GM03348 (cell line): ENCODE results near the gene CD109.

ENCODE experiments used
- DNase-seq: peaks from one replicate; pipeline ENCODE4 v3.0.0; 2012; ENCODE audit warnings: low spot score

The CD109 gene

DNA sequence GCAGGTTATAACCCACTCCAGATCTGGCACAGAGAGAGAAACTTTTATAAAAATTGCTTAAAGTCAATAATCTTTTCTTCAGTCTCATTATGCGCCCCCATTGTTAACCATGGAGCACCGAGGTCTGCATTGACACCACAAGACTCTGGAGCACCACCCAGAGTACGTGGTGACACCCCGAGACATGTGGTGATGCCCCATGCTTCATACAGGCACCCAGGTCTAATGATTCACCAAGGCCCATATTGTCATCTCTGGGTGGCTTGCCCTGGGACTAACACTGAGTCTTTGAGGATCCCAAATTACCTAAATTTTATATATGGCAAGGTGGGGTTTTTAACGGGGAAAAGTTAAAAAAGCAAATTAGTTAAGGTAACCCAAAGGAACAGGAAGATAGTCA lies 31.1 kb downstream of the CD109 start:
- no peak for DNase-seq

DNA sequence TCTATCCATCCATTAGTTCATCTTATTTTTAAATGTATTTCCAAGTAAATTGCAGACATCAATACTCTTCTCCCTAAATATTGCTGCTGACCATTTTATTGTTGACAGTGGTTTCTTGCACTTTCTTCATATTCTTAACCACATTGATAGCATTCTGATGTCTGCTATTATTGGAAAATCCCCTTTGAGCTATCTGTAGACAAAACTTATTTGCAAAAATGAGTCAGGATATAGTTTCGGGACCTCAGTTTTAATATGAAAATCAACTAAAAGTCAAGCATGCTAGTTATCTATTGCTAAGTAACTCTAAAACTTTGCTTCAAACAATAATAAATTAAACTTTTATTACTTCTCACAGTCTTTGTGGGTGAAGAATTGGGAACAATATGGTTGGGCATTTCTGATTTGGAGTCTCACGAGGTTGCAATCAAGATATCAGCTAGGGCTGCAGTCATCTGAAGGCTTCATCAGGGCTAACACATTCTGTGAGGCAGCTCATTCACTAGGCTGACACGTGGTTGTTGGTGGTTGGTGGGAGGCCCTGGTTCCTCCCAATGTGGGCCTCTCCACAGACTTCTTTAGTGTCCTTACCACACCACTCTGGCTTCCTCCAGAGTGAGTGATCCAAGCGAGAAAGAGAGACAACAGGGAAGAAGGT lies 32.7 kb downstream of the CD109 start:
- DNase-seq = no peak

DNA sequence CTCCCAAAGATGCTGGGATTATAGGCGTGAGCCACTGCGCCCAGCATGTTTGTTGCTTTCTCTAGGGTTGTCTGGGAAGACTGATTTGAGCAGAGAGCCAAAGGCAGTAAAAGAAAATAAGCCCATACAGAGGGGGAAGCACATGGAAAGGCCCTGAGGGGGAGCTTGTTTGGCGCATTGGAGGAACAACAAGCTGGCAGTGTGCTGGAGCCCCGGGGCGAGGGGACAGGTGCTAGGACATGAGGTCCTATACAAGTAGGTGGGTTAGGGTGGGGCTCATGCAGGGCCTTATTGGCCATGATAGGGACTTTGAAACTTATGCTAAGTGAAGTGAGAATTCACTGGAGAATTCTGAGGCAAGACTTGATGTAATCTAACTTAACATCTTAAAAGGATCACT lies 35.3 kb downstream of the CD109 start:
- no peak for DNase-seq

DNA sequence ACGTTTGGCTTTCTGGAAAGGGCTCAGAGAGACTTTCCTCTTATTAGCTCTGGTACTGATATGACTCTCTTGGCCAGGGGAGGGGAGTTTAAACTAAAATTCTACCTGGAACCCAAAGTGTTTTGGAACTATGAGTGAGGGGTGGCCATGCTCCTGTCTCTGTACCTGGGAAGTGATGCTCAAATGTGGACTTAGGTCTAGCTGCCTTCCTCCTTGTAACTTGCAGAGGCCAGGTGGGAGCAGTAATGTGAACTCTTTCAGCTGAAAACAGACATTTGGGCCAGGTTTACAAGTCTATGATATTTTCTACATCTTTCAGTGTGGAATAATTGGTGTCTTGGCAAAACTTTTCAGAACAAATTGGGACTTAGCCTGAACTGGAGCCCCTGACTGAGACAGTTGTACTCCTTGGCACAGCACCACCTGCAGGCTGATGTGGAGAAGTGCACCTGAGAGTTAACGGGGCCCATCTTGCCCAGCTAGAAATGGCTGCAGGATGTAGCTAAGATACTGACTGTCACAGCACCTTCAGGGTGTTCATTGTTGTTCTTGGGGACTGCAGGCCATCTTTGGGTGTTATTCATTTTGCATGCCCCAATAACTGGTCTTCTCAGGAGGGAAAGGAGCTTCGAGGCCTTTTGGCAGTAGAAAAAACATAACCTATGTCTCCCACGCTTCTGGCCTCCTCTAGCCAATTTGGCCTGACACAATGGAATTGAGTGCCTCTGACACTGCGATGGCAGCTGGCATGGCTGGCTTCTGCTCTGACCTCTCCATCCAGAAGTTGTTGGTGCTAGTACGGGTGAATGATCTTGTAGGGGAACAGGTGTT lies 37.1 kb downstream of the CD109 start:
- DNase-seq = peak; percentile 84

DNA sequence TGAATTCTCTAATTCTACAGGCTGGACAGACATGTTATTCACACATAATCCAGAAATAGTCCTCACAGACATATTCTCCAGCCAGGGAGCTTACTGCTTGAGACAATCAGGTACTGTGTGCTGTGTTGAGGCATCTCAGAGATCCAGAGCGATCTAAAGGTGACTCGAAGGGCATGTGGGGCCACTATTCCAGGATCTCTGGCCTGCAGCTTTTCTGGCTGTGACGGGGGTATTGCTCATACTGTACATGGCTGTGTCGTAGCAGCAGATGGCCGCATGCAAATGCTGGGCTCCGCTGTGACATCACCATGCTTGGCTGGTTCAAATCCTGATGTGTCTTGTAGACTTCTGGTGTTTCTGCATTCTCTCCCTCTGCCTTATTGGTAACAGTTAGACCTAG lies 37.8 kb downstream of the CD109 start:
- no peak for DNase-seq

DNA sequence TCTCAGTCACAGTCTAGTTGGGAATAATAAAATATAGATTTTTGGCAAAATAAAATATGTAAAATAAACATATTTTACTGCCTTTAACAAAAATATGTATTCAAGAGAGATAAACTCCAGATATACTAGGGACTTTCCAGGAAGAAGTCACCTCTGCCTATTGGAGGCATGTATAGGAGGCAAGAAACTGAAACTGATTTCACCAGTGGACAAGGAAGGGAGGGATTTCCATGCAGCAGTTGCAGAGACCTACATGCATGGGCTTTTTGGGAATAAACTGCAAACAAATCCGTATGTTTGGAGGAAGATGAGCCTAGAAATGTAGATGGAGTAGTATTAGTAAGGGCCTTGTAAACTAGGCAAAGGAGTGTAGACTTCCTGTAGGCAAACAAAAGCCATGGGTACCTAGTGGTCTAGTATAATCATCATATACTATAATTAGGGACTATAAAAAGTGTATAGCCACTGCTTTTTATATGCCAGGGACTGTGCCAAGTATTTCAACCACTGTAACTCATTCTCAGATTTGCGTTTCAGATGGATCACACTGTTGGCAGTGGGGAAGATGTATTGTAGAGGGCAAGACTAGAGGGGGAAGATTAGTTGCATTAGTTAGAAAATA lies 38.9 kb downstream of the CD109 start:
- no peak for DNase-seq

DNA sequence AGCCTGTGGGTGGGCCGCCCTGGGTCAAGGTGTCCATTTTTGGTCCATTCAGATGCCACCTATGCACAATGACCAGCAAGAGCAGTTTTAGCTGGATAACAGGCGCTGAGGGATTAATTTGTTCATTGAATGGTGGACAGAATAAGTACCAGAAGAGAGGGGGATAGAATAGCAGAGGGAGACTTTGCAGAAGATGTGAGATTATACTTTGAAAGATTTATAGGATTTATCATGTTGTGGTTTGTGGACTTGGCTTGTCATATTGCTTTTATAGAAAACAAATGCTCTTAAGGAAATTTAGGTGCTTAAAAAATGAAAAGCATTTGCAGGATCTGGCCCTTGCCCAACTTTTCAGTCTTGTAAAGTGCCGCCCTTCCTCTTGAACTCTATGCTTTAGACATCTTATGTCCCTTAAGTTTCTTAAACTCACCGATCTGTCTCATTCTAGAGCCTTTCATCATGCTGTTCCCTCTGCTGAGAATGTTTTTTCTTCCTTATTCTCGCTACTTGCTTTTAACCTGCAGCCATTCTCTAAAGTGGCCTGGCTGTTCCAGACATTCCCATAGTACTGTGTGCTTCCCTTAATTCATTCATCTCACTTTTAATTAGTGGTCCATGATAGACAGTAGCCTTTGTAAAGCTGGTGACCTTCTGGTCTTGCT lies 42.5 kb downstream of the CD109 start:
- DNase-seq = no peak

DNA sequence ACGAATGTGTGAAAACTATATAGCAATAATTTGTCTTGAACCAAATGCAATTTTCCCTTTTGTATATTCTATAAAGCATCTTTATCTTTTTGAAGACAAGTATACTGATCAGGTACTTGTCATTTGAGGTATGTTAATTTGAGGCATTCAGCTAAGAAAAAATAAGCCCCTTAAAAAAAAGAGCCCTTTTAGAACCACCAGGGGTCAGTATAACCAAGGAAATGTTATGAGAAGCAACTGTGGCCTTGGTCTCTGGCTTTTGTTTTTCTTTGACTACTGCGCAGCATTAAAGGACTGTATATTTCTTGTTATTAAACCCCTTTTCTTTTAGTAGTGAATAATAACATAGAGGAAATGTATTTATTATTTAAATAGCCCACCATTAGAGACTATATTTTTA lies 43.1 kb downstream of the CD109 start:
- peak; percentile 65 for DNase-seq

DNA sequence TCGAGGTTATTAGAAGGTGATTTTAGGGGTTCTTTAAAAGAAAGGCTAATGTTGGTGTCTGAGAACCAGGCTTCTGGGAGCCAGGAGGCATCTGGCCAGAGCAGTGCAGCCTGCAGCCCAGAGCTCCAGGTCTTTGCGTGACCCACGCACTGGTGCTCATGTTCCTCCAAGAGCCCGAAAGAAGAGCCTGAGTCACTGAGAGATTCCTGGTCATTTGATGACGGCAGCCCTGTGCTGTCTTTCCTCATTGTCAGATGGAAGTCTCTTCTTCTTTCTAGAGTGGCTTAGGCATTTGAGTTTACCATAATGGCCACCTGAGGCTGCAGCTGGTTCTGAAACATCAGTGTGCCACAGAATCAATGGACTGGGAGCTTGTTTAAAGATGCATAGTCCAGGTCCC lies 46.4 kb downstream of the CD109 start:
- no peak for DNase-seq

DNA sequence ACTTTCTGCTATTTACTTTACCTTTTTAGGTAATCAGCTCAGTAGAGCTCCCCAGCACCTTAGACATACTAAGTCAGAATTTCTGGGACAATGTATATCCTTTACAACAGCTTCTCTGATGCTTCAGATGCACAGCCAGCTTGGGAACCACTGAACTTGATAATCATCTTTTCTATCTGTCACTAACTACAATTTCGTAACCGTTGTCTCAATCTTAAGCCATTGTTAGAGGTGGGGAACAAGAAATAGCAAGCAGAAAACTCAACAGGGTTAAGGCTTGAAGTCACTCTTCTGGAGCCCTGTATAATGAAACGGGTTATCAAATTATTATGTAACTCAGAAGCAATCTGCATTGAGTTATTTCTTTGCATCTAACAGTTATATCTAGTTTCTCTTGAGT lies 47.1 kb downstream of the CD109 start:
- no peak for DNase-seq

DNA sequence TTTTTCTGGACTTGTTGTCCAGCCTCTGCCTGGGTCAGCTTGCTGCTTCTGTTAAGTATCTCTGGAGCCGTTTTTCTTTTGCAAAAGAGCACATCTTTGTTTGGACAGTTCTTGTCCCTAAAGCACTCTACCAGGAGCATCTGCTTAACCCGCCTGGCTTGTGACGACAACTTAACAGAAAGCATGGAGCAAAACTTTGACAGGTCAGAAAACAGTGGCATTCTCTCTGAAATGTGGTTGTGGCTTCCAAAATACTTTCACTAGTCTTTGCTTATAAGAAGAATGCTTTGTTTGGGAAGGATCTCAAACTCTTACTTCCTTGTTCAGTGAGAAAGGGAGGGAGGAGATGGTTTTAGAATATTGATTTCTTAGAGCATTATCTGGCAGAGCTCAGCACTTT lies 47.6 kb downstream of the CD109 start:
- no peak for DNase-seq

DNA sequence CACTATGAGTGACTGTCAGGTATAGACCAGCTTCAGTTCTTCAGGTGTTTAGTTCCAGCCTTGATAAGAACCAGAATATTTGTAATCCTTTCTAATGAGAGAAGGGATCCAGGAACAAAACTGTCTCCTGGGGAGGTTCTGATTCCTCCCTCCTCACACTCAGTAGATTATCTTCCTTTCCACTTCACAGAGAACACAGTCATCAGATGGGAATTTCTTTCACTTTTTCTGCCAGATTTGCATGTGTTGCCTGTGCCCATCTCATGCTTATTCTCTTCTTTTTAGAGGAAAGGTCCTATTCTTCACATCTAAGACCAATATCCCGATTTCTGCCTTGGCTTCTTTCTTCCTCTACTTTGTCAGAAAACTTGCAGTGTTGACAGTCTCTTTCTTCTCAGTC lies 50.8 kb downstream of the CD109 start:
- peak; percentile 53 for DNase-seq

DNA sequence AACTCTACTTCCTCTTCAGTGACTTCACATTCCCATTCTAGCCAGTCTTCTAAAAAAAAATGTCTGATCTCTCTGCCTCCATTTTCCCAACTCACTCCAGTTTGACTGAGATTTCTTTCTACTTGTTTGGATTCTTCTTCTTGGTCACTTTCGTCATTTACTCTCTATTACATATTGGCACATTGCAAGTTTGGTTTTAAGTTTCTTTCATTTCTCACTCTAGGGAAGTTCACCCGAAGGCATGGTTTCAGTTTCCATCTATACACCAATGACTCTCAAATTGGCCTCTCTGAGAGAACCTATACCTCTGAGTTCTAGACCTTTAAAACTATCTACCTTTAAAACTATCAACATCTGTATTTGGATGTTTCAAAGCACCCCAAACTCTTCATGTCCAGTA lies 51.3 kb downstream of the CD109 start:
- no peak for DNase-seq

DNA sequence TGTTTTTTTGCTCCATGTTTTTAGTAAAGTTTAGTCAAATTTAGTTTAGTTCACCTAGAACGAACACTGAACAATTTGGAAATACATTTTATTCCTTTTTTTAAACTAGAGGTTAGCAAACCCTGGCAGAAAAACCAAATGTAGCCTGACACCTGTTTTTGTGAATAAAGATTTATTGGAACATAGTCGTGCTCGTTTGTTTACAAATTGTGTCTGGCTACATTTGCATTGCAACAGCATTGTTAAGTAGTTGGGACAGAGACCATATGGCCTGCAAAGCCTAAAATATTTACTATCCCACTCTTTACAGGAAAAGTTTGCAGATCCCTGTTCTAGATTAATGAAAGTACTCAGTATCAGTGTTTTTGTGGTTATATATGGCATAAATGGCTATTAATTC lies 56.9 kb downstream of the CD109 start:
- no peak for DNase-seq

DNA sequence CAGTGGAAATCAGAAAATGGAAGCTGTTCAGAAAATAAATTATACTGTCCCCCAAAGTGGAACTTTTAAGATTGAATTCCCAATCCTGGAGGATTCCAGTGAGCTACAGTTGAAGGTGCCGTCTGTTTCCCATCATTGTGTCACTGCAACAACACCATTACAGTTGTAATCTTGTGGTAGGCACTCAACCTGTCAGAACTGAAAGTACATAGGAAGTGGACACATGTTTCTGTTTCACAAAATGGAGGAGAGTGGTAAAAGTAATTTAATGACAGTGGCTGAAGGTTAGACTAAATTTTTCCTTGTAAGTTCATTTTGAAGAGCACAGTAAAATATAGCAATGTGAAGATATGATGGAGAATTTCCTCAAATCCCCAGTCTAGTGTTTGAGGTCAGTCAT lies 70.0 kb downstream of the CD109 start:
- no peak for DNase-seq

DNA sequence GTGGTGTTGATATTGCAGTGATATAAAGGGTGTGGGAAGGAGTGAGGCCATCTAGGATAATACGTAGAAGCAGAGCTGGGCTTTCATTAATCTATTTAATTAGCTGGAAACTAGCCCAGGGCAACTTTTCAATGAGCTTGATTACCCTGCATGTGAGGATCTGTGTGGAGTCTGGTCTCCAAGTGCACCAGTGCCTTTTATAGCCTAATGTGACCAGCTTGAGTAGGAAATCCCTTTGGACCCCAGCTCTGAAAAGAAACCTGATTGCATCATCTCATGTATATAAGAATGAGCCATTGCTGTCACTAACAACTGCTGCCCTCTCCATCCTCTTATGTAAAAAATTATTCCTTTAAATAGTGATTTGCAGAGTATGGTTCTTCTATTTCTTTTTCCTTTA lies 72.6 kb downstream of the CD109 start:
- DNase-seq = no peak

DNA sequence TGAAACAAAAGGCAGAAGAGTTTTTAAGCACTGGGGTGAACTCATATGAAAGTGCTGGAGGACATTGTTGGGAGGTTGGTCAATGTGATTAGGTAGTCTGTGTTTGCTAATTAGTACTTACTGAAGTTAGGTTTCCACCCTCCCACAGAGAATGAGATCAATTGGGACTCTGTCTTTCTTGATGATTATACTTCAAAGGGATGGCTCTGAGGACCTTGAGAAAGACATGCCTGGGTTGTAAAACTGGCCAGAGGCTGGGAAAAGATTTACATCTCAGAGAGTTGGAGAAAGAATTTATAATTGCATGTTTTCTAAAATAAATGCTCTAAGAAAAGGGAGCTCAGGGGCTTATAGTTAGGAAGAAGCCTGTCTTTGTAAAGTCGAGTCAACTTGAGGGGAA lies 74.0 kb downstream of the CD109 start:
- no peak for DNase-seq

DNA sequence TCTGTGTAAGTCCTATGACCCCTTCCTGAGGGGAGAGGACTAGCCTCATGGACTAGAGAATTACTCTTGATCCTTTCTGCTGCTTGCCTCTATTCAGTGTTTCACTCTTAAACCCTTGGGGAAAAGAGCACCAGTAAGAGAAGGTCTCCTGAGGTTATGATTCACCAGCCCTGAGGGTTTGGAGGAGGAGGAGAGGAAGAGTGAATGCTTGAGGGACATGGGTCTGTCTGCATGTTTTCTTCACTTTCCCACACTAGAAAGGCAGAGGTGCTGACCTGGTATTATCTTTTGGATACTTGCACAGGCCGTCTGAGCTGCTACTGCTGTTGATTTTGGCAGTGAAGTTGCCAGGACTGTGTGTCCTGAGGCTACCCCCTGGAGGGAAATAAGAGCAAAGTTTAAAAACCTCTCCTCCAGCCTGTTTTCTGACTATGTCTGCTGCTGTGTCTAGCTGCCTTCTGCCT lies 78.3 kb downstream of the CD109 start:
- DNase-seq = peak; percentile 74

DNA sequence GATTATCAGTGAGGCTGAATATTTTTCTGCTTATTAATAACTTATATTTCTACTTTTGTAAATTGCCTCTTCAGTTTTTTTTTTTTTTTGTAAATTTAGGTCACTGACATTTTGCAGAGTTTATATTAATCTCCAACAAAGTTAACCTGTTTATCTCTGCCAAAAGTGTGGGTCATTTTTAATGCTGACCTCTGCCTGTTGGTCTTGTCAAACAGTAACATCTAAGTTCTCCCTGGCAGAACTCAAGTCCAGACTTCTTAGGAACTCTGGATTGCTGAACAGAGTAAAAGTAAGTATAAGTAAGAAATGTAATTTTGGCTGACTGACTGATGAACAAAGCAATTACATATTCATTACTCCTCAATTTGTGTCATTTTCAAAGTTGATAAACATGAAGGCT lies 83.9 kb downstream of the CD109 start:
- DNase-seq = no peak

DNA sequence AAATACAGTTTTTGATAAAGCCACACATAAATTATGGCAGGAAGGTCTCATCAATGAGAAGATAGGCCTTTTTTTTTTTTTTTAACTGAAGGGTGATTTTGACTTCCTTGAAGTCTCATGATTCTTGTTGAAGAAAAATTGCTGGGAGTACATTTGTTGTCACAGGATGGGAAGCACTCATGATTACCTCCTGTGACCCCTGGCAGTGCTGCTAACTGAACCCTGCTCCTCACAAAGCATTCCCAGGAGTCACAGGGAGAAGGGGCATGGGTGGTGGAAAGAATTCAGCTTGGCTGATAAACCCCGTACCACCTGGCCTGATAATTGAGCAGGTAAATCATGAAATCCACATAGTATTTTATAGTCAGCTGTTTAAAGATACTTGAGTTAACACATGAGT lies 86.9 kb downstream of the CD109 start:
- DNase-seq = no peak

DNA sequence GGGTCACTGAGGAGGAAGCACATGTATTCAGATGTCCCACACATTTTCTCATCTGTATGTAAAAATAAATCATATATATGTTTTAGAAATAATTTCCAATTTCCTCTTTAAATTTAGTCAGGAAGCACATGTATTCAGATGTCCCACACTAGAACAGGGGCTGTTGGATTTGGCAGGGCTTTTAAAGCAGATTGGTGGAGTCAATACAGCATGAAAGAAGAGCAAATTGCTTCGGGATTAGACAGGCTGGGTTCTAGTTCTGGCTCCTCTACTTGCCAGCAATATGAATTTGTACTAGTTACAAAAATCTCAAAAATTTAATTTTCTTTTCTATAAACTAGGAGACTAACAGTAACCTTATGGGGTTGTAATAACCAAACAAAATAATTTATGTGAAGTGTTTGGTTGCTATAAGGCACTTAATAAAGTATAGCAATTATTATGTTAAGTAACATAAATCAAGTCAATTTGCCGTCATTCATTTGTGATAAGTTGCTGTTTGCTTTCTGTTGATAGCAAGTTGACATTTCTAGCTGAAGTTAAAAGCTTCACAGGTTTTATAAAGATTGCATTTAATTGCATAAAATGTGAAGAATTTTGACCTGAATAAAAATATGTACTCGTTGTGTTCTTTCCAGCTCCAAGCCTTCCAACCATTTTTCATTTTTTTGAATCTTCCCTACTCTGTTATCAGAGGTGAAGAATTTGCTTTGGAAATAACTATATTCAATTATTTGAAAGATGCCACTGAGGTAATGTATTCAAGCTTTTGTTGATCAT lies 88.9 kb downstream of the CD109 start:
- no peak for DNase-seq

DNA sequence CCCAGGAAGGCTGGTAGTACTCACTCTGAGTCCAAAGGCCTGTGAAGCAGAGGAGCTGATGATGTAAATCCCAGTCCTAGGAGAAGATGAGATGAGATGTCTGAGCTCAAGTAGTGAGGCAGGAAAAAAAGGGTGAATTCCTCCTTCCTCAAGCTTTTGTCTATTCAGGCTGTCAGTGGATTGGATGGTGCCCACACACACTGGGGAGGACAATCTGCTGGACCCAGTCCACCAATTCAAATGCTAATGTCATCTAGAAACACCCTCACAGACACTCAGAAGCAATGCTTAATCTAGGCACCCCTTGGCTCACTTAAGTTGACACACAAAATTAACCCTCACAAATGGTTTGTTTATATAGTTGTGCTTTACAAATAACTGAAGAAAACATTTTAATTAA lies 94.6 kb downstream of the CD109 start:
- no peak for DNase-seq
